ENCODE data around the gene ZNRD2. TPM values are rescaled to one million over a fixed set of nuclear protein-coding genes. Genes with fewer than 3 reads are reported as not detected.

The ZNRD2 gene
- total and polyA plus RNA-seq, 8 donors: 21.7 to 55.7 (median 50.0) TPM

DNA sequence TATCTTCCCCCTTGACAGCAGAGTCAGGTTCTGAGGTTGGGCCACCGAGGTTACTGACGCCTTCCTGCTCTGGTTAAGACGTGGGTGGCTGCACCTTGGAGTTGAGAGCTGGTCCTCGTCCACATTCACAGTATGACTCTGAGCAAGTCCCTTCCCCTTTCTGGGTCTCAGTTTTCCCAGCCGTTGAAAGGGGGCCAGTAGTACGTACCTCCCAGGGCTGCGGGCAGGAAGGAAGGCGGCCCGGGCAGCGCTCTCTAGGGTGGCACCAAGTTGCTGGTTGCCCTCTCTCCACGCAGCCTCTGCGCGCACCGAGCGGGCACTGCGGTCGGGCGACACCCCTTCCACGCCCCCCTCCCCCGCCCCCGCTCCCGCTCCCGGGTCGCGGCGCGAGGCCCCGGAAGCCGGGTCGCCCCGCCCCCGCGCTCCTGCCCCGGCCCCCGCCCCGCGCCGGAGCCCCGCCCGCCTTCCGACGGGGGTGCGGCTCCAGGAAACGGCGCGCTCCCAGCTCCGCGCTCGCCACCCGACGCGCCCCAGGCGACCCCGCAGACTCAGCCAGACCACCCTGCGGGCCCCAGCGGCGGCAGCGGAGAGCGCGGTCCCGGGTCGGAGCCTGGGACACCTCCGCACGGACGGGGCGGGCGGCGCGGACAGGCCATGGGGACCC, 5.4 kb downstream of the ZNRD2 start, which contains the start of gene EHBP1L1:
Gene EHBP1L1 (plus strand): TSS at position 486 of the 664 bp plus-strand sequence. CDS start 250 bp downstream, outside the sequence.
- ATAC-seq (peak; percentile 26), DNase-seq (peak in 2 of 4 donors; percentile 78 to 96)
- H3K4me1 ChIP-seq: peaks cover 45 to 79% of the 10 kb centered on the region in 2 donors
- H3K27me3 ChIP-seq: no peaks in the 10 kb centered on the region
- H3K36me3 ChIP-seq: peaks cover 0 to 36% of the 10 kb centered on the region in 2 donors
- intact Hi-C loops (cut with DNase I): no loop called here
- peak within 1 kb of the TSS; percentile 89 to 99 for H3K27ac ChIP-seq
- H3K4me3 ChIP-seq: peak within 1 kb of the TSS; percentile 68 to 91
- no peaks in the 10 kb centered on the region for H3K9me3 ChIP-seq
- TF ChIP-seq, protein P1, sequence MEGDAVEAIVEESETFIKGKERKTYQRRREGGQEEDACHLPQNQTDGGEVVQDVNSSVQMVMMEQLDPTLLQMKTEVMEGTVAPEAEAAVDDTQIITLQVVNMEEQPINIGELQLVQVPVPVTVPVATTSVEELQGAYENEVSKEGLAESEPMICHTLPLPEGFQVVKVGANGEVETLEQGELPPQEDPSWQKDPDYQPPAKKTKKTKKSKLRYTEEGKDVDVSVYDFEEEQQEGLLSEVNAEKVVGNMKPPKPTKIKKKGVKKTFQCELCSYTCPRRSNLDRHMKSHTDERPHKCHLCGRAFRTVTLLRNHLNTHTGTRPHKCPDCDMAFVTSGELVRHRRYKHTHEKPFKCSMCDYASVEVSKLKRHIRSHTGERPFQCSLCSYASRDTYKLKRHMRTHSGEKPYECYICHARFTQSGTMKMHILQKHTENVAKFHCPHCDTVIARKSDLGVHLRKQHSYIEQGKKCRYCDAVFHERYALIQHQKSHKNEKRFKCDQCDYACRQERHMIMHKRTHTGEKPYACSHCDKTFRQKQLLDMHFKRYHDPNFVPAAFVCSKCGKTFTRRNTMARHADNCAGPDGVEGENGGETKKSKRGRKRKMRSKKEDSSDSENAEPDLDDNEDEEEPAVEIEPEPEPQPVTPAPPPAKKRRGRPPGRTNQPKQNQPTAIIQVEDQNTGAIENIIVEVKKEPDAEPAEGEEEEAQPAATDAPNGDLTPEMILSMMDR (IDR thresholded peaks at IDR 0.05): no peak

DNA sequence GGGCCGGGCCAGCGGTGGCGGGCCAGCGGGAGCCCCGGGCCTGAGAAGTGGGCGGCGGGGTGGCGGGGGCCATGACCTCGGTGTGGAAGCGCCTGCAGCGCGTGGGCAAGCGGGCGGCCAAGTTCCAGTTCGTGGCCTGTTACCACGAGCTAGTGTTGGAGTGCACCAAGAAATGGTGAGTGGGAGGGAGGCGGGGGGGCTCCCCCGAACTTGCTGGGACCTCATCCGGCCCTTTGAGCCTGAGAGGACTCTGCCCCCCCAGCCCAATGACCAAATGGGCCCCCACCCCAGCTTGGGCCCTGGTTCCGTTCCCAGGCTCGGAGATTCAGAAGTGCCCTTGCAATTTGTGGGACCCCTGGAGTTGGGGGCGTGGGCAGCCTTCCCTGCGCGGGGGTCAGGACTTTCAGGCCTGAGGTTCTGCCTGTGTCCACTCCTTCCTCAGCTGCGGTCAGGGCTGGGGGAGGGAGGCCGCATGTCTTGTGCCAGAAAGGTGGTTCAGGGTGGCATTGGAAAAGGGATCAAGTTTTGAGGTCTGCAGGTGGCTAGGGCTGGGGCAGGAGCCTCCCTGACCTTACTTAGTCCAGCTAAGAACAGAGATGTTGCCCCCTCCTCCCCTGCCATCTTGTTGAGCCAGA, 6.1 kb downstream of the ZNRD2 start:
- Histone ChIP-seq H3K27me3 (no peaks in the 10 kb centered on the region), H3K36me3 (peaks cover 0 to 42% of the 10 kb centered on the region in 2 donors), H3K4me3 (peak overlapping the region; percentile 68 to 91), H3K4me1 (peaks cover 39 to 76% of the 10 kb centered on the region in 2 donors), H3K27ac (peak overlapping the region; percentile 84 to 99), H3K9me3 (no peaks in the 10 kb centered on the region)
- no peak for ATAC-seq
- peak in 1 of 4 donors; percentile 64 for DNase-seq
- intact Hi-C loops (cut with DNase I): no loop called here
- TF ChIP-seq, protein P1 (IDR thresholded peaks at IDR 0.05): no peak

DNA sequence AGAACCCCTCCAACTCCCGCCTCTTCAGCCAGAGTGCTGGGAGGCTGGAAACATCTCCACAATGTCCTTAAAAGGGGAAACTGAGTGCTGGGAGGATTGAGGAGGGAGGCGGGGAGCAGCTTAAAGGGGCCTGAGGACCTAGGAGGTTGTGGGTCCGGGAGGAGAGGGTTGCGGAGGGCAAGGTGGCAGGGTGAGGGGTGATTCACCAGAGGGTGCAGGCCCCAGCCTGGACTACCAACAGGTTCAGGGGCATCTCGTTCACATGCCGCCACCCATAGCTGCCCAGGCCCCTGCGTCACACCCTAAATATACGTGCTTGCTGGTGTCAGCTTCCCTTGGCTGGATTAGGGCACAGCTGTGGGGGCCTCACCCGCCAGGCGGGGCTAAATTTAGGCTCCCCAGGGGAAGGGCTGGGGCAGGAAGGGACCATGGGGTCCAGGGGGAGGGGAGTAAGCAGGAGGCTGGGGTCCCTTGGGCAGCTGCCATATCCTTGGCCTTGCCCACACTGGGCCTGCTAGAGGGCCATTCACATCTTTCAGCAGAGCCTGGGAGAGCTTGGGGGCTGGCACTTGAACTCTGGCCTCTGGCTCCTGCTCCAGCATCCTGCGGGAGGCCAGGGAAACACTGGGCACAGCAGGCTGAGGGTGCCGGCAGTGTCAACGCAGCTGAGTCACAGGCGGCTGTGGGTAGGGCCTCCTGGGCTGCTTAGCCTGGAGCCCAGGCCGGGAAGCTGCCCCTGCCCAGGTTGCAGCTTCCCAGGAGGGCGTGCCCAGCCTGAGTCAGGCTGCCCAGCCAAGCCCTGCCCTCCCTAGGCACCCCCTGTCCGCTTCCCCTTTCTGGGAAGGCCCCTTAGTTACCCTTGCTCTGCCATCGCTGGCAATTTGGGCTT, 6.8 kb downstream of the ZNRD2 start:
- ATAC-seq: peak; percentile 43
- Histone ChIP-seq H3K36me3 (peaks cover 0 to 50% of the 10 kb centered on the region in 2 donors), H3K27me3 (no peaks in the 10 kb centered on the region), H3K9me3 (no peaks in the 10 kb centered on the region), H3K4me1 (peaks cover 31 to 68% of the 10 kb centered on the region in 2 donors), H3K4me3 (peak overlapping the region; percentile 68 to 91), H3K27ac (peak overlapping the region; percentile 84 to 99)
- TF ChIP-seq, protein P1 (IDR thresholded peaks at IDR 0.05): no peak
- peak in 2 of 4 donors; percentile 86 to 97 for DNase-seq
- intact Hi-C loops (cut with DNase I): no loop called here

DNA sequence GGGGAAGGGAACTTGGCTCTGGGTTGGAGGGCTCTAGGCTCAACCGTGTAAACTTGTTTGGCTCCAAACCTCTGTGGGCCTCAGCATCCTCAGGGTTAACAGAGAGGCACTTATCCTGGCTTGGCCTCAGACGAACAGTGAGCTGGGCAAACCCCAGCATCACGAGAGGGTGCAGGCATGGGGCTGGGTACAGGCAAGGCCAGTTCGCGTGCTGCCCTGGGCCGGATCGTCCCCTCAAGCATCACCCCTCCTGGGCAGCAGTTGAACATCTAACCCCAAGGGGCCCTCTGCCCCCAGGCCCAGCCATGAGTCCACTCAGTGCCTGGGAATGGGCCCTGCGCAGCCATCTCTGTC, 7.5 kb downstream of the ZNRD2 start:
- Histone ChIP-seq H3K27ac (peak overlapping the region; percentile 84 to 99), H3K27me3 (no peaks in the 10 kb centered on the region), H3K4me3 (peak overlapping the region; percentile 68 to 91), H3K36me3 (peaks cover 0 to 56% of the 10 kb centered on the region in 2 donors), H3K4me1 (peaks cover 30 to 66% of the 10 kb centered on the region in 2 donors), H3K9me3 (no peaks in the 10 kb centered on the region)
- intact Hi-C loops (cut with DNase I): no loop called here
- ATAC-seq (no peak), DNase-seq (no peak)
- TF ChIP-seq, protein P1 (IDR thresholded peaks at IDR 0.05): no peak
